Hematopoietic multipotent progenitor cell treated with erythropoietin and hydrocortisone succinate and interleukin-3 and kit ligand, for 8 days (in vitro differentiated cells): Measurements from ENCODE around the gene UCHL3.
A peak's percentile ranks its signal among the peaks of the same experiment; 100 is the strongest.

ENCODE experiments used
- DNase-seq: peaks from one replicate; pipeline ENCODE4 v3.0.0-alpha.2; 2015

Gene UCHL3

DNA sequence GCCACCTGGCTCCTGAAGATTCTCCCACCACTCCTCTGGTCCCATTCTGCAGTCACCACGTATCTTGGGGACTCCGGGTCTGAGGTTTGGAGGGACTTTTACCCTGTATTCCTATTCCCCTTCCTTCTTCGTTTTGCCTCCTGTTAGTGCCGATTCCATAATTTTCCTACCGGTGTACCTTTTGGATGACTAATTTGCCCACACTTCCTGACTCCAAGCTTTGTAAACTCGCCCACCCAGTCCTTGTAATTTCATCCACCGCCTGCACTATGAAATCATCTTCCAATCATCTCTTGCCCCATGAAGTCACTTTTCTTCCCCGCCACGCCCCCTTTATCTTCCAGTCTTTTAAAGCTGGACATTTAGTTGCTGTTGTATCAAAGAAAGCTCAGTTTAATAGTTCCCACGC lies 572 bp downstream of the UCHL3 start:
- DNase-seq = peak; percentile 76

- no peak for DNase-seq
Measured at GRCh38 chr13:75554464-75554863, 4.9 kb downstream of the UCHL3 start.

DNA sequence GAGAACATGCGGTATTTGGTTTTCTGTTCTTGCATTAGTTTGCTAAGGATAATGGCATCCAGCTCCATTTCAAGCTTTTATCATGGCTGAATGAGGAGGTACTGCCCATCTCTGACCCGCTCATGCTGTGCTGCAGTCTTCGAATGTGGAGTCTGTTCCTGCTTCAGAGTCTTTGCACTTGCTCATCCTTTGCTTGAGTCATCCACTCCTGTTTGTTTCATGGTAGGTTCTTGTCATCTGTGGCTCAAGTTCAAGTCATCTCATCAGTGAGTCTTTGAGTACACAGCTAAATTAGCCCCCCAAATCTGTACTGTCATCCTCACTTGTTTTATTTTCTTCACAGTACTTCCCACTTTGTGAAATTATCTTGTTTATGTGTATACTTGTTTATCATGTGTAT lies 5.4 kb downstream of the UCHL3 start:
- DNase-seq = no peak

GRCh38 chr13:75555836-75556235 lies 6.2 kb downstream of the UCHL3 start:
- peak; percentile 29 for DNase-seq

DNA sequence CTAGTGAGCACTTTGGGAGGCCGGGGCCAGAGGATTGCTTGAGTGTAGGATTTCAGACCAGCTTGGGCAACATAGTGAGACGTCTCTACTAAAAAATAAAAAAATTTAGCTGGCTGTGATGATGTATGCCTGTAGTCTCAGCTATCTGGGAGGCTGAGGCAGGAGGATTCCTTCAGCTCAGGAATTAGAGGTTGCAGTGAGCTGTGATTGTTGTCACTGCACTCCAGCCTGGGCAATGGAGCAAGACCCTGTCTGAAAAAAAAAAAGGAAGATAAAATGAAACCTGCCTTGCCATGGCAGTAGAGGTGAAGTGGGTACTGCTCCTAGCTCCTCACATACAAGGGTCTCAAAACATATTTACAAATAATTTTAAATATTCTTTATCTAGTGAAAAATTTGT lies 7.4 kb downstream of the UCHL3 start:
- no peak for DNase-seq

DNA sequence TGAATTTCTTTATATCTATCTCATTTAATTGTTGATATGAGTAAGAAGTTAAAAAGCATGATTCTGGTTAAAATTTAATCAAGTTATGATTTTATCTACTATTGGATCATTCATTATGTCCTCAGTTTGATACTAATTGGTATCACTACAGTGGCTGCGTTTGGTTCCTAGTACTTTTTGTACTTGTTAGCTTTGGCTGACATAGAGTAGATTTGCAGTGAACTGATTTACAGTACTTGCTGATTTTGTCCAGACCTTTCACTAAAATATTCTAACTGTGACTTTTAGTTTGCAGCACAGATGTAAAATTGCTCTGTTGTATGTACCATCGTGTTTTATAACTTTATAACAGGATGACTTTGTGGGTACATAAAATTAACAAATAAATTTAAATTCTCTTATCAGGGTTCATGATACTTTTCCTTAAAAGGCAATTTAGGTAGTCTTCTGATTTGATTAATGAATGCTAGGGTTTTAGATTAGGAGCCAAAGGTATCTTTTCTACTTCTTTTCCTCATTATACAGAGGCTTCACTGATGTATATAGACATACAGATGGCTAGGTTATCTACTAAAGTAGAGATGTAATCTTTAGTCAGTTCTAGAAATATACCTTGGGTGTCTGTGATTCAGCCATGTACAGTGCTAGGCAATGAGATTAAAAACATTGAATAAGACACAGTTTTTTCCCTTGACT lies 8.7 kb downstream of the UCHL3 start:
- DNase-seq = no peak

DNA sequence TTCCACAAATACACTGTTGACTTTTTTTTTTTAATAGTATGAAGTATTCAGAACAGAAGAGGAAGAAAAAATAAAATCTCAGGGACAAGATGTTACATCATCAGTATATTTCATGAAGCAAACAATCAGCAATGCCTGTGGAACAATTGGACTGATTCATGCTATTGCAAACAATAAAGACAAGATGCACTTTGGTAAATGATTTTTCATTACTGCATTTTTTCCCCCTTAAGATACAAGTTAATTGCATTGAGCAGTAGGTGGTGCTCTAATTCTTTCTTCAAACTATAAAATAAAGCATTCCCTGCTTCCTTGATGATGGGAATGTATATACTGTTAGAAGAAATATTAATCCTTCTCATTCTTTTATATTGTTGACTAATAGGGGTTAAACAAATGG lies 17.1 kb downstream of the UCHL3 start:
- DNase-seq = peak; percentile 31

GRCh38 chr13:75569576-75569975 lies 20.0 kb downstream of the UCHL3 start:
- DNase-seq = no peak

GRCh38 chr13:75579529-75579928 lies 29.9 kb downstream of the UCHL3 start:
- no peak for DNase-seq

DNA sequence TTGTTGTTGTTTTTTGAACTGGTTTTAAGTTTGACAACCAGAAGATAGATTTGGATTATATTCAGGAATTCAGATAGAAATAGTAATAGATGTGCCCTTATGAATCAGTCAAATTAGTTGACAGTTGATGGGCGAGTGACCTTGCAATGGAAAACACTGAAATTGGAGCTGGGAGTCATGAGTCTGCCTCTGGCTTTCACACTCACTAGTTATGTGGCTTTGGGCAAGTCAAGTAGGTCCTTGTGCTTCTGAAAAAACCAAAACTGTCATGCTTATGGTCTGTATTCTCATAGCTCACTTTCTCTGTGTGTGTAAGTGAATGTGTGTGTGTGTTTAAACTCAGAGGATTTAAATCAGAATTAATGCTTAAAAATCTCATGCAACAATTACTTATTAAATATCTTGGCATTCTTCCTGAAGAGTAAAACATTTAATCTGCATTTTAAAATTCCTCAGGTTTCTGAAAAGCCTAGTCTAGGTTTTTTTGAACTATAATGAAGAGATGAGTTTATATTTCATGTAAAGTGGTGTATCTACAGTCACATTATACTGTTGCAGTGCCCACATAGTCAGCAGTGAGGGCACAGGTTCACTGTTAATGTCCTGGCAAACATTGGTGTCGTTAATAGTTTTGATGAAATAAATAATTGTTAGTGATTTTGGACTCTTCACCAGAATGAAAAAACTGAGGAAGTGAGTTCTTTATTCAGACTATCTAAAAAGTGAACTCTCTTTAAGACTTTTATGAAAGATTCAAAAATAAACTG lies 32.5 kb downstream of the UCHL3 start:
- DNase-seq = no peak

- DNase-seq = no peak
Measured at GRCh38 chr13:75583091-75583490, 33.5 kb downstream of the UCHL3 start.

DNA sequence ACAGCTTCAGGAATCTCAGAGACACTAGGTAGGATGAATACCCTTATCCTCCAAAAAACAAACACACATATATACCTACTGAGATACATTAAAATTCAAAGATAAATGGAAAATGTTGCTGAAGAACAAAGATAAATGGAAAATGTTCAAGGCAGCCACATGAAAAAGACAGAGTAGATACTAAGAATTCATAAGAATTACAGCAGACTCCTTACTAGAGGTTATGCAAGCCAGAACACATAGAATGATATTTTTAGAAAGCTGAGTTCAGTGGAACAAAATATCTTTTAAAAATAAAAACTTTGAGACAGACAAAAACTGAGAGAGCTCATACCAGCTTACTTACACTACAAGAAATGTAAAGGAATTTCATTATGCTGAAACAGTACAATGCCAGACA lies 35.6 kb downstream of the UCHL3 start:
- DNase-seq = no peak

GRCh38 chr13:75587679-75588078 lies 38.1 kb downstream of the UCHL3 start:
- DNase-seq = no peak

- DNase-seq = no peak
Measured at GRCh38 chr13:75596657-75597182, 47.1 kb downstream of the UCHL3 start.

DNA sequence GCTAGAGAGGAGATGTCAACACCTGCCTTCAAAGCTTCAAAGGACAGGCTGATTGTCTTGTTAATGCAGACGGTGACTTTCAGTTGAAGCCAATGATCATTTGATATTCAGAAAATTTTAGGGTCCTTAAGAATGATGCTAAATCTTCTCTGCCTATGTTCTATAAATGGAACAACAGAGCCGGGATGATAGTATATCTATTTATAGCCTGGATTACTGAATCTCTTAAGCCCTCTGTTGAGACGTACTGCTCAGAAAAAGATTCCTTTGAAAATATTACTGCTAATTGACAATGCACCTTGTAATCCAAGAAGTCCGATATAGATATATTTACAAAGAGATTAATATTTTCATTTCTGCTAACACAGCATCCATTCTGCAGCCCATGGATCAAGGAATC lies 50.8 kb downstream of the UCHL3 start:
- DNase-seq = no peak

DNA sequence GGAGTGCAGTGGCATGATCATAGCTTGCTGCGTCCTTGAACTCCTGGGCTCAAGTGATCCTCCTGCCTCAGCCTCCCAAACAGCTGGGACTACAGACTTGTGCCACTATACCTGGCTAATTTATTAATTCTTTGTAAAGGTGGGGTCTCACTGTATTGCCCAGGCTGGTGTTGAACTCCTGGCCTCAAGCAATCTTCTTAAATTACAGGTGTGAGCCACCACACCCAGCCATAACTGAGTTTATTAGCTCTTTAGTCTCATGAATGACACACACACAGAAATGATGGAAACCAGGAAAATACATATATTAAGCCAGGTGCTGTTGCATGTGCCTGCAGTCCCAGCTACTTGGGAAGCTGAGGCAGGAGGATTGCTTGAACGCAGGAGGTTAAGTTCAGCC lies 53.4 kb downstream of the UCHL3 start:
- DNase-seq = no peak

- no peak for DNase-seq
Measured at GRCh38 chr13:75607447-75607846, 57.9 kb downstream of the UCHL3 start.

DNA sequence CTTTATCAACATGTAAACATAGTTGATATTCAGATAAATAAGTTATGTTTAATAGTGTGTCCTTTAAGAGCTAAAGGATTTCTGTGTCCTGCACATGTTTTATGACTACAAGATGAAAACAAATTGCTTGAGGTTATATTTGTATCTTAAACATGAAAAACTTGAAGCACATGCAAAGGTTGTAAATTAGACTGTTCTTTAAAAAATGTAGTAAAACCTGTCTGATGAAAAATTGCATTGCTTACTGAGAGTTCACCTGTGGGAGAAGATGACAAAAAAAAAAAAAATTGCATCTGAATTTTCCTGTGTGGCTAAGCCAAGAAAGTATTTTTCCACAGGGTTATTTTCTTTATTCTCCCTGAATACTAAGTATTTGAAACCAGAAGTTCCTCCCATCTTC lies 60.9 kb downstream of the UCHL3 start:
- DNase-seq = no peak

DNA sequence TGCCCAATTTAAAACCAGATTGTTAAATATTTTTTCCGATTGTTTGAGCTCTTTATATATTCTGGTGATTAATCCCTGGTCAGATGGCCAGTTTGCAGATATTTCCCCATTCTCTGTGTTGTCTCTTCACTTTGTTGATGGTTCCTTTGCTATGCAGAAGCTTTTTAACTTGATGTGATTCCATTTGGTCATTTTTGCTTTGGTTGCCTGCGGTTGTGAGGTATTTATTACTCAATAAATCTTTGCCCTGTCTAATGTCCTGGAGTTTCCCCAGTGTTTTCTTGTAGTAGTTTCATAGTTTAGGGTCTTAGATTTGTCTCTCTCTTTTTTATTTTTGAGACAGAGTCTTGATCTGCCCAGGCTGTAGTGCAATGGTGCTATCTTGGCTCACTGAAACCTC lies 62.8 kb downstream of the UCHL3 start:
- no peak for DNase-seq

DNA sequence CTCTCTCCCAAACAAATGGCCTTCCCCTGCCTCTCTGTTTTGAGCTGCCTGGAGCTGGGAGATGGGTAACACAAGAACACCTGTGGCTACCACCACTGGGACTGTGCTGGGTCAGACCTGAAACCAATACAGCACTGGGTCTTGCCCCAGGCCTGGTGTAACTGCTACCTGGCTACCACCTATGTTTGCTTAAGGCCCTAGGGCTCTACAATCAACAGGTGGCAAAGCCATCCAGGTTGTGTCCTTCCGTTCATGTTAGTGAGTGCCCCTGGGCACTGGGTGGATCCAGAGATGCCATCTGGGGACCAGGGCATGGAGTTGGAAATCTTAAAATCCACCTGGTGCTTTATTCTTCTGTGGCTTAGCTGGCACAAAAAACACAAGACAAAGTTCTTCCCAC lies 67.6 kb downstream of the UCHL3 start:
- no peak for DNase-seq

- no peak for DNase-seq
Measured at GRCh38 chr13:75618308-75618707, 68.7 kb downstream of the UCHL3 start.

GRCh38 chr13:75620020-75620419 lies 70.4 kb downstream of the UCHL3 start:
- no peak for DNase-seq

DNA sequence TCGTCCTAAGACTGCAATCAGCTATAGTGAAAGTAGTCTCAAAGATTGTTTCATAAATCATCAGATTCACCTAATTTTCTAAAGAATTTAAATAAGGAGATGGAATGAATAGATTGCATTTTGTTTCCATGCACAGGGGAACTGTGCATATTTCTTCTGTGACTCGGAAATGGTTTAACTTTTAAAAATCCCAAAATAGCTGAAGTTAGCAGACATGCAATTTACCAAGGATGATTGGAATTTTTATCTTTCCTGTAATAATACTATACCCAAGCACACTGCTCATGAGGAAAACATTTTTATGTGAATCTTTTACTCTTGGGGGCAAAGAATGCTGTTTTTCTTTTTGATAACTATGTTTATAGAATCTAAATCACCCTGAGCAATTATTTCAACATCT lies 71.6 kb downstream of the UCHL3 start:
- DNase-seq = no peak

GRCh38 chr13:75628801-75629200 lies 79.2 kb downstream of the UCHL3 start:
- DNase-seq = no peak

DNA sequence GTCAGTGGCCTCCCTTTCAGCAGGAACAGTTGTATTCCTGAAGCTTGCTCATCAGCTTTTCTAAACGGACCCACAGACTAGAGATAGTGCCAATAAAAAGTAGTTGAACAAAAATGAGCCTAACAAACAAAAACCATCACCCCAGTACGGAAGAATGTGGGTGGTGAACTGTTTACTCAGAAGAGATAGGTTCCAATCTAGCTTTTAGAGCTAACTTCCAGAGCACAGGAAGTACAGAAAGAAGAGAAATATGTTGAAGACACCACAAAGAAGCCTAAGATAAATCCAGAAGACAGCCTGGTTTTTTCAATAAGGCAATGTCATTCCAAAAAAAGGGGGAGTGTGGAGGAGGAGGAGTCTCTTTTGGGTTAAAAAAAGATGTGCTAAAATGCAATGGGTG lies 83.7 kb downstream of the UCHL3 start:
- DNase-seq = no peak
